DND-41 (cell line): ENCODE results near the gene CPAMD8.
"Not testable (repeated sequence)": the region's sequence is repeated elsewhere in the genome, so short reads cannot be mapped to it uniquely, and the experiment has no call there.

Source experiments
- ATAC-seq: fragments of 200-7000 bp; cut with Tn5 transposase; 3 replicates; pipeline ENCODE4 v1.9.1; 2021; ENCODE audit warnings: low read depth; ENCODE audit not compliant: insufficient read depth
- DNase-seq: peaks from one replicate; pipeline ENCODE4 v3.0.0-alpha.2; 2020
- H2AFZ ChIP-seq: 2 replicates; pipeline ENCODE4 v1.6.0; 2012; ENCODE audit warnings: low read depth, low read length
- H3K27ac ChIP-seq: 2 replicates; pipeline ENCODE4 v1.5.1; 2012; ENCODE audit warnings: low read length, inconsistent platforms
- H3K27me3 ChIP-seq: fragments of 200-600 bp; sonication (generic); 2 replicates; pipeline ENCODE4 v1.6.0; 2012; ENCODE audit warnings: low read length, mild to moderate bottlenecking, inconsistent platforms; ENCODE audit not compliant: insufficient read depth, poor library complexity
- H3K36me3 ChIP-seq: 2 replicates; pipeline ENCODE4 v1.5.1; 2012; ENCODE audit warnings: low read length, inconsistent platforms; ENCODE audit not compliant: insufficient read depth
- H3K4me1 ChIP-seq: 2 replicates; pipeline ENCODE4 v1.5.1; 2012; ENCODE audit warnings: mild to moderate bottlenecking, low read length; ENCODE audit not compliant: insufficient read depth
- H3K4me2 ChIP-seq: 2 replicates; pipeline ENCODE4 v1.6.0; 2012; ENCODE audit warnings: mild to moderate bottlenecking, moderate library complexity, low read length, inconsistent platforms; ENCODE audit not compliant: insufficient read depth
- H3K4me3 ChIP-seq, 2 experiments: fragments of 200-600 bp in 1 of 2; shearing (Covaris generic) in 1 of 2; 2 replicates each; pipeline ENCODE4 v1.5.1; 2012 to 2016; ENCODE audit warnings: inconsistent platforms in 2 of 2, low read length in 2 of 2, mild to moderate bottlenecking in 2 of 2, low read depth in 1 of 2, moderate library complexity in 1 of 2
- H3K79me2 ChIP-seq: 2 replicates; pipeline ENCODE4 v1.6.0; 2012; ENCODE audit warnings: low read length, inconsistent platforms; ENCODE audit not compliant: insufficient read depth
- H3K9ac ChIP-seq: 2 replicates; pipeline ENCODE4 v1.6.0; 2012; ENCODE audit warnings: low read depth, mild to moderate bottlenecking, inconsistent platforms, low read length, moderate library complexity
- H3K9me3 ChIP-seq: 2 replicates; pipeline ENCODE4 v1.5.1; 2012; ENCODE audit warnings: low read length, moderate library complexity, mild to moderate bottlenecking, inconsistent platforms; ENCODE audit not compliant: insufficient read depth, severe bottlenecking
- H4K20me1 ChIP-seq: 2 replicates; pipeline ENCODE4 v1.6.0; 2012; ENCODE audit warnings: low read length; ENCODE audit not compliant: insufficient read depth
- CTCF ChIP-seq: IDR thresholded peaks from 2 replicates; pipeline ENCODE4 v1.5.1; 2012; ENCODE audit warnings: borderline replicate concordance, low read length, moderate library complexity, mild to moderate bottlenecking; ENCODE audit not compliant: poor library complexity, severe bottlenecking; ENCODE audit errors: extremely low read depth
- EZH2 ChIP-seq: IDR thresholded peaks from 3 replicates; pipeline ENCODE4 v1.6.1; 2012; ENCODE audit warnings: borderline replicate concordance, low read depth, mild to moderate bottlenecking, moderate library complexity, low read length, inconsistent platforms; ENCODE audit not compliant: severe bottlenecking

Gene CPAMD8

GRCh38 chr19:17025991-17026658, 485 bp downstream of the CPAMD8 start:
- Histone ChIP-seq H3K4me1 (no peaks in the 10 kb centered on the region), H4K20me1 (no peaks in the 10 kb centered on the region), H3K36me3 (no peaks in the 10 kb centered on the region), H3K27ac (no peak overlapping the region), H3K27me3 (no peaks in the 10 kb centered on the region), H3K79me2 (no peaks in the 10 kb centered on the region), H2AFZ (no peak overlapping the region), H3K4me2 (no peak overlapping the region), H3K4me3 (no peak overlapping the region), H3K9me3 (peaks cover 19% of the 10 kb centered on the region), H3K9ac (no peak overlapping the region)
- no peak for ATAC-seq
- no peak for DNase-seq
- TF ChIP-seq CTCF (no peak), EZH2 (no peak)

- H3K27ac ChIP-seq, result no peak overlapping the region
- H3K4me2 ChIP-seq, result no peak overlapping the region
- DNase-seq (no peak), ATAC-seq (no peak)
- no peak overlapping the region for H3K4me3 ChIP-seq
- H3K27me3 ChIP-seq, result no peaks in the 10 kb centered on the region
- no peak overlapping the region for H3K9ac ChIP-seq
- no peaks in the 10 kb centered on the region for H3K36me3 ChIP-seq
- H2AFZ ChIP-seq, result no peak overlapping the region
- H3K79me2 ChIP-seq, result no peaks in the 10 kb centered on the region
- H3K9me3 ChIP-seq, result peaks cover 21% of the 10 kb centered on the region
- H3K4me1 ChIP-seq, result no peaks in the 10 kb centered on the region
- no peaks in the 10 kb centered on the region for H4K20me1 ChIP-seq
- TF ChIP-seq CTCF, result no peak
- no peak for TF ChIP-seq EZH2
Measured at GRCh38 chr19:17025361-17025760, 1.2 kb downstream of the CPAMD8 start.

- not testable (repeated sequence) for H2AFZ ChIP-seq, H3K27me3 ChIP-seq, H3K4me2 ChIP-seq, H3K27ac ChIP-seq, H3K4me3 ChIP-seq, H3K9ac ChIP-seq, H3K36me3 ChIP-seq, ATAC-seq, DNase-seq, H4K20me1 ChIP-seq, H3K4me1 ChIP-seq, H3K79me2 ChIP-seq
- H3K9me3 ChIP-seq, result peaks cover 21% of the 10 kb centered on the region
Measured at GRCh38 chr19:17024941-17025340, 1.7 kb downstream of the CPAMD8 start.

GRCh38 chr19:17023805-17024204, 2.8 kb downstream of the CPAMD8 start:
- H3K4me3 ChIP-seq, result no peak overlapping the region
- H4K20me1 ChIP-seq, result no peaks in the 10 kb centered on the region
- no peaks in the 10 kb centered on the region for H3K36me3 ChIP-seq
- no peaks in the 10 kb centered on the region for H3K27me3 ChIP-seq
- DNase-seq (no peak), ATAC-seq (no peak)
- no peak overlapping the region for H3K27ac ChIP-seq
- H3K79me2 ChIP-seq, result no peaks in the 10 kb centered on the region
- H3K4me1 ChIP-seq, result no peaks in the 10 kb centered on the region
- H3K4me2 ChIP-seq, result no peak overlapping the region
- H3K9me3 ChIP-seq, result peaks cover 21% of the 10 kb centered on the region
- TF ChIP-seq EZH2, result no peak
- H2AFZ ChIP-seq, result no peak overlapping the region
- H3K9ac ChIP-seq, result no peak overlapping the region
